ENCODE results near the gene CD79B. TPM values are rescaled to one million over a fixed set of nuclear protein-coding genes. Genes with fewer than 3 reads are reported as not detected.

Gene CD79B
- total RNA-seq, 4 donors from 2014 or later, result 4.0 to 15.8 (median 6.0) TPM

GRCh38 chr17:63973247-63973646, 41.1 kb upstream of the CD79B start:
- no peak for TF ChIP-seq CTCF (IDR thresholded peaks at IDR 0.05)
- DNase-seq (ENCODE audit: low spot score) (no peak), ATAC-seq (ENCODE audit: low FRiP score) (no peak)

- no peak for TF ChIP-seq CTCF (IDR thresholded peaks at IDR 0.05)
- ATAC-seq (ENCODE audit: low FRiP score) (no peak), DNase-seq (ENCODE audit: low spot score) (no peak)
Measured at GRCh38 chr17:63972796-63973195, 40.7 kb upstream of the CD79B start, which contains the start of gene SCN4A. SCN4A (minus strand) TSS chr17:63972918; CDS start chr17:63972841, 77 bp downstream.

- ATAC-seq (ENCODE audit: low FRiP score), result no peak
Measured at GRCh38 chr17:63969278-63969677, 37.1 kb upstream of the CD79B start.

GRCh38 chr17:63967953-63968352, 35.8 kb upstream of the CD79B start:
- ATAC-seq (ENCODE audit: low FRiP score), result no peak
- TF ChIP-seq CTCF (IDR thresholded peaks at IDR 0.05), result no peak
- DNase-seq (ENCODE audit: low spot score), result no peak

More at GRCh38 chr17:63969278-63969677, 37.1 kb upstream of the CD79B start:
- no peak for TF ChIP-seq CTCF (IDR thresholded peaks at IDR 0.05)
- DNase-seq (ENCODE audit: low spot score), result no peak

- ATAC-seq (ENCODE audit: low FRiP score), result no peak
- DNase-seq (ENCODE audit: low spot score), result no peak
- TF ChIP-seq CTCF (IDR thresholded peaks at IDR 0.05), result no peak
Measured at GRCh38 chr17:63966646-63967264, 34.6 kb upstream of the CD79B start.

GRCh38 chr17:63963123-63963522, 31.0 kb upstream of the CD79B start:
- no peak for TF ChIP-seq CTCF (IDR thresholded peaks at IDR 0.05)
- no peak for DNase-seq (ENCODE audit: low spot score)
- no peak for ATAC-seq (ENCODE audit: low FRiP score)

GRCh38 chr17:63962298-63962744, 30.2 kb upstream of the CD79B start:
- TF ChIP-seq CTCF (IDR thresholded peaks at IDR 0.05), result no peak
- no peak for DNase-seq (ENCODE audit: low spot score)
- ATAC-seq (ENCODE audit: low FRiP score), result no peak
